Hepatocyte (in vitro differentiated cells): Measurements from ENCODE around the gene NR5A1.

Source experiments
- CTCF ChIP-seq: fragments of 200-600 bp; sonication (generic); IDR thresholded peaks from 2 replicates; pipeline ENCODE4 v1.5.1; 2016; ENCODE audit warnings: antibody characterized with exemption, mild to moderate bottlenecking; ENCODE audit not compliant: poor library complexity
- EZH2 ChIP-seq: fragments of 200-600 bp; sonication (generic); IDR thresholded peaks from 2 replicates; pipeline ENCODE4 v1.6.1; 2016; ENCODE audit warnings: antibody characterized with exemption, mild to moderate bottlenecking, borderline replicate concordance

- no peak for TF ChIP-seq EZH2
- TF ChIP-seq CTCF: no peak
Measured at GRCh38 chr9:124455820-124456219, 51.4 kb downstream of the NR5A1 start.
